GM12878 (cell line): Measurements from ENCODE around the gene ZSWIM6. TPM values are rescaled to one million over a fixed set of nuclear protein-coding genes. Genes with fewer than 3 reads are reported as not detected.

Experiments
- CREB1 ChIP-seq: IDR thresholded peaks from 2 replicates; pipeline ENCODE4 v1.6.1; 2012; ENCODE audit warnings: low read depth, mild to moderate bottlenecking, inconsistent platforms
- FOXM1 ChIP-seq: IDR thresholded peaks from 2 replicates; pipeline ENCODE4 v1.6.1; 2012; ENCODE audit warnings: low read depth, mild to moderate bottlenecking, inconsistent platforms, low read length, moderate library complexity
- JUNB ChIP-seq: IDR thresholded peaks from 2 replicates; pipeline ENCODE4 v1.6.1; 2016; ENCODE audit warnings: antibody characterized with exemption, mild to moderate bottlenecking
- MEF2A ChIP-seq: IDR thresholded peaks from 2 replicates; pipeline ENCODE4 v1.6.1; 2011; ENCODE audit warnings: low read depth, mild to moderate bottlenecking, low read length, moderate library complexity; ENCODE audit not compliant: insufficient read depth
- MTA2 ChIP-seq: fragments of 450-650 bp; IDR thresholded peaks from 2 replicates; pipeline ENCODE4 v1.6.1; 2016; ENCODE audit warnings: low read depth, mild to moderate bottlenecking, moderate library complexity
- NFYB ChIP-seq: IDR thresholded peaks from 2 replicates; pipeline ENCODE4 v1.6.1; 2011; ENCODE audit warnings: low read depth, mild to moderate bottlenecking, low read length, improper control_type of control experiment, moderate library complexity; ENCODE audit not compliant: insufficient read depth
- POLR2AphosphoS5 ChIP-seq: IDR thresholded peaks from 2 replicates; pipeline ENCODE4 v1.6.1; 2011; ENCODE audit warnings: mild to moderate bottlenecking, low read length, inconsistent platforms
- RELB ChIP-seq: fragments of 450-650 bp; IDR thresholded peaks from 2 replicates; pipeline ENCODE4 v1.6.1; 2017; ENCODE audit warnings: low read depth, mild to moderate bottlenecking, moderate library complexity
- ZNF24 ChIP-seq: fragments of 450-650 bp; IDR thresholded peaks from 2 replicates; pipeline ENCODE4 v1.6.1; 2017; ENCODE audit warnings: antibody characterized with exemption, mild to moderate bottlenecking
- polyA plus RNA-seq, 11 experiments: library from polyadenylated mRNA; depleted of rRNA in 4 of 11; unstranded in 6 of 11; stranded (reverse) in 5 of 11; fragments of >200 nt; fragmentation: Nextera tagmentation in 4 of 11; fragmentation: Illumina TruSeq in 1 of 11; extraction: Ambion mirVana in 4 of 11; extraction: Trizol in 1 of 11; gene quantifications; 1 replicate in 1 of 11; 2 replicates in 10 of 11; pipeline versions ENCODE4 v1.2.1 to v1.2.3, GENCODE V29; 2011 to 2016; ENCODE audit warnings: inconsistent platforms in 2 of 11, missing spikeins in 2 of 11, low read depth in 1 of 11
- total RNA-seq, 4 experiments: library from RNA; depleted of rRNA in 3 of 4; stranded (reverse); fragments of >200 nt in 3 of 4; fragmentation: Illumina TruSeq in 1 of 4; extraction: Trizol in 1 of 4; gene quantifications; 2 replicates each; pipeline versions ENCODE4 v1.2.1 to v1.2.3, GENCODE V29; 2013 to 2021
- TF ChIP-seq, protein P1 (sequence below): IDR thresholded peaks from 2 replicates; pipeline ENCODE4 v1.6.1; 2012; ENCODE audit warnings: improper control_type of control experiment, low read depth, low read length; ENCODE audit not compliant: insufficient replicate concordance
- TF ChIP-seq, protein P2 (sequence below): IDR thresholded peaks from 2 replicates; pipeline ENCODE4 v1.6.1; 2012; ENCODE audit warnings: low read length, inconsistent platforms

Gene ZSWIM6
- total and polyA plus RNA-seq, 10 of the 15 experiments (the other 5 are each of a cell fraction or from before 2014, with no cell fraction given) = 0.53 to 6.2 (median 3.4) TPM

- TF ChIP-seq, protein P1, sequence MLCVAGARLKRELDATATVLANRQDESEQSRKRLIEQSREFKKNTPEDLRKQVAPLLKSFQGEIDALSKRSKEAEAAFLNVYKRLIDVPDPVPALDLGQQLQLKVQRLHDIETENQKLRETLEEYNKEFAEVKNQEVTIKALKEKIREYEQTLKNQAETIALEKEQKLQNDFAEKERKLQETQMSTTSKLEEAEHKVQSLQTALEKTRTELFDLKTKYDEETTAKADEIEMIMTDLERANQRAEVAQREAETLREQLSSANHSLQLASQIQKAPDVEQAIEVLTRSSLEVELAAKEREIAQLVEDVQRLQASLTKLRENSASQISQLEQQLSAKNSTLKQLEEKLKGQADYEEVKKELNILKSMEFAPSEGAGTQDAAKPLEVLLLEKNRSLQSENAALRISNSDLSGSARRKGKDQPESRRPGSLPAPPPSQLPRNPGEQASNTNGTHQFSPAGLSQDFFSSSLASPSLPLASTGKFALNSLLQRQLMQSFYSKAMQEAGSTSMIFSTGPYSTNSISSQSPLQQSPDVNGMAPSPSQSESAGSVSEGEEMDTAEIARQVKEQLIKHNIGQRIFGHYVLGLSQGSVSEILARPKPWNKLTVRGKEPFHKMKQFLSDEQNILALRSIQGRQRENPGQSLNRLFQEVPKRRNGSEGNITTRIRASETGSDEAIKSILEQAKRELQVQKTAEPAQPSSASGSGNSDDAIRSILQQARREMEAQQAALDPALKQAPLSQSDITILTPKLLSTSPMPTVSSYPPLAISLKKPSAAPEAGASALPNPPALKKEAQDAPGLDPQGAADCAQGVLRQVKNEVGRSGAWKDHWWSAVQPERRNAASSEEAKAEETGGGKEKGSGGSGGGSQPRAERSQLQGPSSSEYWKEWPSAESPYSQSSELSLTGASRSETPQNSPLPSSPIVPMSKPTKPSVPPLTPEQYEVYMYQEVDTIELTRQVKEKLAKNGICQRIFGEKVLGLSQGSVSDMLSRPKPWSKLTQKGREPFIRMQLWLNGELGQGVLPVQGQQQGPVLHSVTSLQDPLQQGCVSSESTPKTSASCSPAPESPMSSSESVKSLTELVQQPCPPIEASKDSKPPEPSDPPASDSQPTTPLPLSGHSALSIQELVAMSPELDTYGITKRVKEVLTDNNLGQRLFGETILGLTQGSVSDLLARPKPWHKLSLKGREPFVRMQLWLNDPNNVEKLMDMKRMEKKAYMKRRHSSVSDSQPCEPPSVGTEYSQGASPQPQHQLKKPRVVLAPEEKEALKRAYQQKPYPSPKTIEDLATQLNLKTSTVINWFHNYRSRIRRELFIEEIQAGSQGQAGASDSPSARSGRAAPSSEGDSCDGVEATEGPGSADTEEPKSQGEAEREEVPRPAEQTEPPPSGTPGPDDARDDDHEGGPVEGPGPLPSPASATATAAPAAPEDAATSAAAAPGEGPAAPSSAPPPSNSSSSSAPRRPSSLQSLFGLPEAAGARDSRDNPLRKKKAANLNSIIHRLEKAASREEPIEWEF = no peak
- TF ChIP-seq MEF2A (peak; percentile 62), FOXM1 (peak; percentile 68), MTA2 (peak; percentile 93), ZNF24 (peak; percentile 44; the same call in 1 of the 2 replicates), POLR2AphosphoS5 (no peak), JUNB (peak; percentile 73), NFYB (no peak), CREB1 (no peak), RELB (peak; percentile 52; the same call in 1 of the 2 replicates)
- TF ChIP-seq, protein P2, sequence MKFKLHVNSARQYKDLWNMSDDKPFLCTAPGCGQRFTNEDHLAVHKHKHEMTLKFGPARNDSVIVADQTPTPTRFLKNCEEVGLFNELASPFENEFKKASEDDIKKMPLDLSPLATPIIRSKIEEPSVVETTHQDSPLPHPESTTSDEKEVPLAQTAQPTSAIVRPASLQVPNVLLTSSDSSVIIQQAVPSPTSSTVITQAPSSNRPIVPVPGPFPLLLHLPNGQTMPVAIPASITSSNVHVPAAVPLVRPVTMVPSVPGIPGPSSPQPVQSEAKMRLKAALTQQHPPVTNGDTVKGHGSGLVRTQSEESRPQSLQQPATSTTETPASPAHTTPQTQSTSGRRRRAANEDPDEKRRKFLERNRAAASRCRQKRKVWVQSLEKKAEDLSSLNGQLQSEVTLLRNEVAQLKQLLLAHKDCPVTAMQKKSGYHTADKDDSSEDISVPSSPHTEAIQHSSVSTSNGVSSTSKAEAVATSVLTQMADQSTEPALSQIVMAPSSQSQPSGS = peak; percentile 49; the same call in 1 of the 2 replicates
Measured at GRCh38 chr5:61534481-61535267, 202.6 kb downstream of the ZSWIM6 start (continued).
